ENCODE results near the gene BCAS3.

GRCh38 chr17:60968266-60968665 lies 290.6 kb downstream of the BCAS3 start:
- no peak for TF ChIP-seq CTCF (IDR thresholded peaks at IDR 0.05; ENCODE audit: low read depth, low read length, missing input control)
- no peak for TF ChIP-seq REST (IDR thresholded peaks at IDR 0.05)
- TF ChIP-seq RAD21 (IDR thresholded peaks at IDR 0.05), result no peak
- no peak for TF ChIP-seq YY1 (IDR thresholded peaks at IDR 0.05)
- no peak for TF ChIP-seq MAX (IDR thresholded peaks at IDR 0.05)
